ENCODE measurements around the gene ARSK. TPM values are rescaled to one million over a fixed set of nuclear protein-coding genes. Genes with fewer than 3 reads are reported as not detected.

ARSK gene
- total RNA-seq, 5 donors from 2014 or later (not counting 1 experiment from before 2014, with no cell fraction given), result 4.2 to 6.9 (median 6.2) TPM

DNA sequence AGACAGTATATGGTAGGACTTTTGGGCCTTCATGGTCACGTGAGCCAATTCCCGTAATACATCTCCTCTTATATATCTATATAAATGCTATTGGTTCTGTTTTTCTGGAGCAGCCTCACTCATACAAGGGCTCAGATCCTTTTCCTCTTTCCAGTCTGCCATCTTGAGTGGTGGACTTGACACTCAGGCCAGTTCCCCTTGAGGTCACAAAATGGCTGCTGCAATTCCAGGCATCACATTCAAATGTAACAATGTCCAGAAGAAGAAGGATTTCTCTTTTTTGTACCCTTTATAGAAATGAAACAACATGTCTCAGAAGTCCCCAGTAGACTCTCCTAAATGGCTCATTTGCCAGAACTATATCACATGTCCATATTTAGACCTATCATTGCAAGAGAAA lies 69.5 kb downstream of the ARSK start:
- no peaks in the 10 kb centered on the region for H3K36me3 Mint-ChIP-seq
- H3K27ac ChIP-seq (ENCODE audit: low read length), result no peak overlapping the region
- H3K4me3 ChIP-seq (ENCODE audit: control insufficient read depth in 1 of 2, extremely low read depth in 1 of 2, low read length in 1 of 2), result no peak overlapping the region
- H3K27ac Mint-ChIP-seq, result no peak overlapping the region
- no peaks in the 10 kb centered on the region for H3K9me3 Mint-ChIP-seq
- WGBS (ENCODE audit: insufficient coverage), result no CpG with 5 or more reads among the region's 2 CpGs
- CTCF ChIA-PET, result no interaction called here
- no peak overlapping the region for H3K4me3 Mint-ChIP-seq
- H3K27me3 ChIP-seq (replicated peaks in 1 of 2; ENCODE audit: control insufficient read depth in 2 of 2, extremely low read depth in 1 of 2, insufficient read depth in 2 of 2, low read length in 1 of 2), result peaks cover 0 to 5% of the 10 kb centered on the region in 2 experiments
- H3K9me3 ChIP-seq, result no peaks in the 10 kb centered on the region
- H3K36me3 ChIP-seq (ENCODE audit: control insufficient read depth in 2 of 2, extremely low read depth in 1 of 2, insufficient read depth in 1 of 2, low read length in 1 of 2), result no peaks in the 10 kb centered on the region
- no peak for DNase-seq
- ATAC-seq (replicated peaks in 1 of 4), result no peak
- H3K4me1 Mint-ChIP-seq, result peaks cover 34 to 46% (median 40%) of the 10 kb centered on the region in 3 donors
- H3K4me1 ChIP-seq (ENCODE audit: control insufficient read depth in 1 of 2, extremely low read depth in 1 of 2, insufficient read depth in 2 of 2, low read length in 2 of 2), result peaks cover 30 to 31% of the 10 kb centered on the region in 2 experiments
- H3K27me3 Mint-ChIP-seq, result no peaks in the 10 kb centered on the region
- POLR2A ChIA-PET, result no interaction called here

DNA sequence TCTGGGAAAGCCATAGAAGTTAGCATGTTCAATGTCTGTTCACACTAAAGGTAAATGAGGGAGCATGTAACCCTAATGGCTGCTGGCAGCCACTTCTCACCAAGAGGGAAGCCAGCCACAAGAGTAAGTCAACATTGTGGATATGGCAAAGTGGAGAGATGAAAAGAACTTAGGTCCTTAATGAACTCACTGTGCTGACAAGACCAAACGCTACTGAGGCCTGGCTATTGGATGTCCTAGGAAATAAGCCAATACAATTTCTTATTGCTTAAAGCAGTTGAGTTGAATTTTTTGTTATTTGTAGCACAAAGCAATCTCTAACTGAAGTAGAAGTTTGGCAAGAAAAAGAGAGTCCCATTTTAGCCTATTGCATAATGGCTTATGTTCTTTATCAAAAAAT lies 71.8 kb downstream of the ARSK start:
- no peak for DNase-seq
- H3K36me3 Mint-ChIP-seq, result no peaks in the 10 kb centered on the region
- no peak overlapping the region for H3K4me3 Mint-ChIP-seq
- no peaks in the 10 kb centered on the region for H3K36me3 ChIP-seq (ENCODE audit: control insufficient read depth in 2 of 2, extremely low read depth in 1 of 2, insufficient read depth in 1 of 2, low read length in 1 of 2)
- ChIA-PET POLR2A (no interaction called here), CTCF (no interaction called here)
- H3K27me3 ChIP-seq (replicated peaks in 1 of 2; ENCODE audit: control insufficient read depth in 2 of 2, extremely low read depth in 1 of 2, insufficient read depth in 2 of 2, low read length in 1 of 2), result no peaks in the 10 kb centered on the region
- peaks cover 19 to 24% of the 10 kb centered on the region in 2 experiments for H3K4me1 ChIP-seq (ENCODE audit: control insufficient read depth in 1 of 2, extremely low read depth in 1 of 2, insufficient read depth in 2 of 2, low read length in 2 of 2)
- no peaks in the 10 kb centered on the region for H3K9me3 ChIP-seq
- no peak overlapping the region for H3K27ac Mint-ChIP-seq
- no peak overlapping the region for H3K4me3 ChIP-seq (ENCODE audit: control insufficient read depth in 1 of 2, extremely low read depth in 1 of 2, low read length in 1 of 2)
- no peak overlapping the region for H3K27ac ChIP-seq (ENCODE audit: low read length)
- peaks cover 34 to 47% (median 44%) of the 10 kb centered on the region in 3 donors for H3K4me1 Mint-ChIP-seq
- no peak for ATAC-seq (replicated peaks in 1 of 4)
- no peaks in the 10 kb centered on the region for H3K9me3 Mint-ChIP-seq
- H3K27me3 Mint-ChIP-seq, result no peaks in the 10 kb centered on the region
- WGBS (ENCODE audit: insufficient coverage), result no CpG with 5 or more reads among the region's 1 CpG

DNA sequence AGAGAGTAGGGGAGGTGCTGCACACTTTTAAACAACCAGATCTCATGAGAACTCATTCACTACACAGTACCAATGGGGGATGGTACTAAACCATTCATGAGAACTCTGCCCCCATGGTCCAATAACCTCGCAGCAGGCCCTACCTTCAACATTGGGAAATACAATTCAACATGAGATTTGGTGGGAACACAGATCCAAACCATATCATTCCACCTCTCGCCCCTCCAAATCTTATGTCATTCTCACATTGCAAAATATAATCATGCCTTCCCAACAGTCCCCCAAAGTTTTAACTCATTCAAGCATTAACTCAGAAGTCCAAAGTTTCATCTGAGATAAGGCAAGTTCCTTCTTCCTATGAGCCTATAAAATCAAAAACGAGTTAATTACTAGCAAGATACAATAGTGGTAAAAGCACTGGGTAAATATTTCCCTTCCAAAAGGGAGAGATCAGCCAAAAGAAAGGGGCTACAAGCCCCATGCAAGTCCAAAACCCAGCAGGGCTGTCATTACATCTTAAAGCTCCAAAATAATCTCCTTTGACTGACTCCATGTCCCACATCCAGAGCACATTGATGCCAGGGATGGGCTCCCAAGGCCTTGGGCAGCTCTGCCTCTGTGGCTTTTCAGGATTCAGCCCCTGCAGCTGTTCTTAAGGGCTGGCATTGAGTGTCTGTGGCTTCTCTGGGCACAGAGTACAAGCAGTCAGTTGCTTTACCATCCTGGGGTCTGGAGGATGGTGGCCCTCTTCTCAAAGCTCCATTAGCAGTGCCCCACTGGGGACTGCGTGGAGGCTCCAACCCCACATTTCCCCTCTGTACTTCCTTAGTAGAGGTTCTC lies 73.3 kb downstream of the ARSK start:
- H3K27ac Mint-ChIP-seq, result no peak overlapping the region
- H3K36me3 Mint-ChIP-seq, result peaks cover 2% of the 10 kb centered on the region
- Histone ChIP-seq H3K27ac (ENCODE audit: low read length) (no peak overlapping the region), H3K4me3 (ENCODE audit: control insufficient read depth in 1 of 2, extremely low read depth in 1 of 2, low read length in 1 of 2) (no peak overlapping the region), H3K27me3 (replicated peaks in 1 of 2; ENCODE audit: control insufficient read depth in 2 of 2, extremely low read depth in 1 of 2, insufficient read depth in 2 of 2, low read length in 1 of 2) (no peaks in the 10 kb centered on the region), H3K9me3 (no peaks in the 10 kb centered on the region), H3K36me3 (ENCODE audit: control insufficient read depth in 2 of 2, extremely low read depth in 1 of 2, insufficient read depth in 1 of 2, low read length in 1 of 2) (no peaks in the 10 kb centered on the region), H3K4me1 (ENCODE audit: control insufficient read depth in 1 of 2, extremely low read depth in 1 of 2, insufficient read depth in 2 of 2, low read length in 2 of 2) (peaks cover 14 to 15% of the 10 kb centered on the region in 2 experiments)
- peaks cover 0 to 5% (median 0%) of the 10 kb centered on the region in 3 donors for H3K9me3 Mint-ChIP-seq
- H3K4me1 Mint-ChIP-seq, result peaks cover 31 to 45% (median 39%) of the 10 kb centered on the region in 3 donors
- H3K4me3 Mint-ChIP-seq, result no peak overlapping the region
- CTCF ChIA-PET, result interaction anchor here in 1 of 2 donors (1.0 kb wide), 1 partner anchor 36 kb away, joined by 5 read pairs; no protein-coding TSS in a partner anchor
- ATAC-seq (replicated peaks in 1 of 4), result no peak
- DNase-seq, result no peak
- 85% methylated on average over 2 of the region's 4 CpGs for WGBS (ENCODE audit: insufficient coverage)
- POLR2A ChIA-PET, result no interaction called here
- H3K27me3 Mint-ChIP-seq, result no peaks in the 10 kb centered on the region

DNA sequence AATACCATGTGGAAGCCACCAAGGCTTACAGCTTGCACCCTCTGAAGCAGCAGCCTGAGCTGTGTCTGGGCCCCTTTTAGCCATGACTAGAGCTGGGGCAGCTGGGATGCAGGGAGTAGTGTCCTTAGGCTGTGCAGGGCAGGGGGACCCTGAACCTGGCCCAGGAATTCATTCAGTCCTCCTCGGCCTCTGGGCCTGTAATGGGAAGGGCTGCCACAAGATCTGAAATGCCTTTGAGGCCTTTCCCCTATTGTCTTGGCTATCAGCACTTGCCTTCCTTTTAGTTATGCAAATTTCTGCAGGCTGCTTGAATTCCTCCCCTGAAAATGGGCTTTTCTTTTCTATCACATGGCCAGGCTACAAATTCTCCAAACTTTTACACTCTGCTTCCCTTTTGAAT lies 74.0 kb downstream of the ARSK start:
- no peak overlapping the region for H3K4me3 ChIP-seq (ENCODE audit: control insufficient read depth in 1 of 2, extremely low read depth in 1 of 2, low read length in 1 of 2)
- 100% methylated on average over 1 of the region's 1 CpG for WGBS (ENCODE audit: insufficient coverage)
- H3K4me1 ChIP-seq (ENCODE audit: control insufficient read depth in 1 of 2, extremely low read depth in 1 of 2, insufficient read depth in 2 of 2, low read length in 2 of 2), result peaks cover 9 to 11% of the 10 kb centered on the region in 2 experiments
- Mint-ChIP-seq H3K27me3 (no peaks in the 10 kb centered on the region), H3K4me3 (no peak overlapping the region), H3K9me3 (peaks cover 0 to 5% (median 0%) of the 10 kb centered on the region in 3 donors), H3K4me1 (peaks cover 28 to 43% (median 32%) of the 10 kb centered on the region in 3 donors), H3K36me3 (peaks cover 2% of the 10 kb centered on the region), H3K27ac (no peak overlapping the region)
- no peaks in the 10 kb centered on the region for H3K9me3 ChIP-seq
- POLR2A ChIA-PET, result no interaction called here
- H3K36me3 ChIP-seq (ENCODE audit: control insufficient read depth in 2 of 2, extremely low read depth in 1 of 2, insufficient read depth in 1 of 2, low read length in 1 of 2), result no peaks in the 10 kb centered on the region
- H3K27ac ChIP-seq (ENCODE audit: low read length), result no peak overlapping the region
- ATAC-seq (replicated peaks in 1 of 4) (no peak), DNase-seq (no peak)
- no peaks in the 10 kb centered on the region for H3K27me3 ChIP-seq (replicated peaks in 1 of 2; ENCODE audit: control insufficient read depth in 2 of 2, extremely low read depth in 1 of 2, insufficient read depth in 2 of 2, low read length in 1 of 2)
- CTCF ChIA-PET, result interaction anchor here in 1 of 2 donors (1.0 kb wide), 1 partner anchor 35 kb away, joined by 5 read pairs; no protein-coding TSS in a partner anchor

DNA sequence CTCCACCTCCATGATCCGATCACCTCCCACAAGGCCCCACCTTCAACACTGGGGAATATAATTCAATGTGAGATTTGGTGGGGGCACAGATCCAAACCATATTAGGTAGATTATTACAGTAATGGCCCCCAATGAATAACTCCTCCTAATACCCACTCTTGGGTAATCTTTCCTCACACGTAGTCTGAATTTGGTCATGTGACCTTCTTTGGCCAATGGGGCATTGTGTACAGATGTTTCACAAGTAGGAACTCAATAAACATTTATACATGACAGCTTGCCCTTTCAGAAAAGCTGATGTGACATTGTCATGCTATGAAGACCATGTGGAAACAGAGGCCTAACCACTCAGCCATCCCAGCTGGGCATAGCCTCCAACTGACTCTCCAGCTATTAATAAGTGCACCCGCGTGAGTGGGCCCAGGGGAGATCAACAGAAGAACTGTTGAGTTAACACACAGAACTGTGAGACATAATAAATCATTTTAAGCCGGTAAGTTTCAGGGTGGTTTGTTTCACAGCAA lies 75.6 kb downstream of the ARSK start:
- Histone ChIP-seq H3K27ac (ENCODE audit: low read length) (no peak overlapping the region), H3K4me1 (ENCODE audit: control insufficient read depth in 1 of 2, extremely low read depth in 1 of 2, insufficient read depth in 2 of 2, low read length in 2 of 2) (peaks cover 7 to 11% of the 10 kb centered on the region in 2 experiments), H3K4me3 (ENCODE audit: control insufficient read depth in 1 of 2, extremely low read depth in 1 of 2, low read length in 1 of 2) (no peak overlapping the region), H3K36me3 (ENCODE audit: control insufficient read depth in 2 of 2, extremely low read depth in 1 of 2, insufficient read depth in 1 of 2, low read length in 1 of 2) (no peaks in the 10 kb centered on the region), H3K27me3 (replicated peaks in 1 of 2; ENCODE audit: control insufficient read depth in 2 of 2, extremely low read depth in 1 of 2, insufficient read depth in 2 of 2, low read length in 1 of 2) (no peaks in the 10 kb centered on the region), H3K9me3 (no peaks in the 10 kb centered on the region)
- H3K27me3 Mint-ChIP-seq, result no peaks in the 10 kb centered on the region
- POLR2A ChIA-PET, result interaction anchor here (2.0 to 2.2 kb wide), 2 partner anchors 8 kb away, joined by 10 to 17 read pairs; no protein-coding TSS in a partner anchor
- H3K4me3 Mint-ChIP-seq, result no peak overlapping the region
- peaks cover 24 to 33% (median 26%) of the 10 kb centered on the region in 3 donors for H3K4me1 Mint-ChIP-seq
- WGBS (ENCODE audit: insufficient coverage), result no CpG with 5 or more reads among the region's 5 CpGs
- ATAC-seq (replicated peaks in 1 of 4), result no peak
- H3K27ac Mint-ChIP-seq, result peak overlapping the region; percentile 58 to 72
- CTCF ChIA-PET, result interaction anchor here (1.2 to 2.6 kb wide), 4 partner anchors 8 to 16 kb away, joined by 4 to 26 read pairs (median 4); partner anchors contain the start of gene RFESD (in 1 of the 2)
- peaks cover 0 to 5% (median 0%) of the 10 kb centered on the region in 3 donors for H3K9me3 Mint-ChIP-seq
- no peak for DNase-seq
- peaks cover 2% of the 10 kb centered on the region for H3K36me3 Mint-ChIP-seq

DNA sequence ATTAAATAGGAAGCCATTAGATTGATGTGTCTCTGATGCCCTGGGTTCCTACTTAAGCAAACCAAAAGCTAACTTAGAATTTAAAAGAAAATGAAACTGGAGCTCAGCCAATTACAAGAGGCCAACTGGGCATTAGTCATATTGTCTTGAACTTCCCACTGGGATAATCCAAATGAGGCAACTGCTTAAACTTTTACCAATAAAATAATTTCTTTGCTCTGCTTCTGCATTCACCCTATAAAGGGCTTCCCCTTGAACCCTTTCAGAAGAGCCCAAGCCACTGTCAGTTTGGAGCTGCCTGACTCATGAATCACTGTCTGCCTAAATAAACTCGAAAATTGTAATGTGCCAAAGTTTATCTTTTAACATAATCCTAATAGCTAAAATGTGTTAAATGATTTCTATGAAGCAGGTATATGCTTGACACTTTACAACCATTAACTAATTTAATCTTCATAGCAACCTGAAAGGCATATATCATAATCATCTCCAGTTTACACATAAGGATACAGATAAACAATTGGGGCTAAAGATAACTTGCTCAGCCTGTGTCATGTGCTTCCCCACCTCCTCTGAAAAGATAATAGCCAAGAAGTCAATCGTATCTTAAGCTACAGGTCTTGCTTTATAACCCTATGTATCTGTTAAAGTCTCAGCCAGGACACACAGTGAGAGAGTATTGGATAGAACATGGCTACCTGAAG lies 76.5 kb downstream of the ARSK start:
- peaks cover 7 to 11% of the 10 kb centered on the region in 2 experiments for H3K4me1 ChIP-seq (ENCODE audit: control insufficient read depth in 1 of 2, extremely low read depth in 1 of 2, insufficient read depth in 2 of 2, low read length in 2 of 2)
- no CpG with 5 or more reads among the region's 2 CpGs for WGBS (ENCODE audit: insufficient coverage)
- POLR2A ChIA-PET, result interaction anchor here (0.5 to 2.2 kb wide), 4 partner anchors 9 to 15 kb away, joined by 3 to 17 read pairs (median 6); partner anchors contain the start of gene RFESD (in 1 of the 2)
- peak overlapping the region; percentile 90 to 98 for H3K27ac Mint-ChIP-seq
- H3K9me3 ChIP-seq, result no peaks in the 10 kb centered on the region
- H3K36me3 ChIP-seq (ENCODE audit: control insufficient read depth in 2 of 2, extremely low read depth in 1 of 2, insufficient read depth in 1 of 2, low read length in 1 of 2), result no peaks in the 10 kb centered on the region
- peak overlapping the region in 1 of 3 donors; percentile 48 for H3K4me3 Mint-ChIP-seq
- peak; percentile 2 to 8 (median 6) for ATAC-seq (replicated peaks in 1 of 4)
- no peak overlapping the region for H3K4me3 ChIP-seq (ENCODE audit: control insufficient read depth in 1 of 2, extremely low read depth in 1 of 2, low read length in 1 of 2)
- peak overlapping the region; percentile 77 for H3K27ac ChIP-seq (ENCODE audit: low read length)
- H3K4me1 Mint-ChIP-seq, result peaks cover 24 to 31% (median 26%) of the 10 kb centered on the region in 3 donors
- H3K27me3 ChIP-seq (replicated peaks in 1 of 2; ENCODE audit: control insufficient read depth in 2 of 2, extremely low read depth in 1 of 2, insufficient read depth in 2 of 2, low read length in 1 of 2), result peaks cover 0 to 2% of the 10 kb centered on the region in 2 experiments
- H3K9me3 Mint-ChIP-seq, result peaks cover 0 to 5% (median 0%) of the 10 kb centered on the region in 3 donors
- peaks cover 2% of the 10 kb centered on the region for H3K36me3 Mint-ChIP-seq
- CTCF ChIA-PET, result interaction anchor here (1.0 to 2.6 kb wide), 9 partner anchors 9 to 77 kb away, joined by 3 to 26 read pairs (median 4); partner anchors contain the start of genes RFESD (in 2 of the 2), ARSK (in 1 of the 2) and SKIC3 (in 1 of the 2)
- H3K27me3 Mint-ChIP-seq, result no peaks in the 10 kb centered on the region
- no peak for DNase-seq

Measured in T-cell (primary cell).